HG03565 (cell line): ENCODE data around the gene PLEKHH2.
"Not testable (repeated sequence)": the region's sequence is repeated elsewhere in the genome, so short reads cannot be mapped to it uniquely, and the experiment has no call there.

ENCODE experiments used
- ATAC-seq: cut with Tn5 transposase; IDR thresholded peaks from one replicate; pipeline ENCODE4 v1.9.1; 2021; ENCODE audit warnings: mild to moderate bottlenecking, moderate library complexity; ENCODE audit not compliant: unreplicated experiment

PLEKHH2 gene

GRCh38 chr2:43715300-43716098, 78.4 kb downstream of the PLEKHH2 start:
- ATAC-seq = no peak

GRCh38 chr2:43717322-43717721, 80.3 kb downstream of the PLEKHH2 start:
- no peak for ATAC-seq

- ATAC-seq = peak; percentile 49
Observed at GRCh38 chr2:43718530-43719124, 81.6 kb downstream of the PLEKHH2 start.

GRCh38 chr2:43724728-43725526, 87.9 kb downstream of the PLEKHH2 start:
- no peak for ATAC-seq

GRCh38 chr2:43725711-43726246, 88.7 kb downstream of the PLEKHH2 start:
- ATAC-seq = no peak

GRCh38 chr2:43726961-43727633, 90.0 kb downstream of the PLEKHH2 start:
- ATAC-seq = not testable (repeated sequence)

- no peak for ATAC-seq
Observed at GRCh38 chr2:43727634-43728014, 90.6 kb downstream of the PLEKHH2 start.

GRCh38 chr2:43729491-43730174, 92.6 kb downstream of the PLEKHH2 start:
- ATAC-seq = no peak

GRCh38 chr2:43731211-43731610, 94.2 kb downstream of the PLEKHH2 start:
- no peak for ATAC-seq

- no peak for ATAC-seq
Observed at GRCh38 chr2:43736637-43737036, 99.6 kb downstream of the PLEKHH2 start.

- no peak for ATAC-seq
Observed at GRCh38 chr2:43737097-43737854, 100.2 kb downstream of the PLEKHH2 start.

- ATAC-seq = no peak
Observed at GRCh38 chr2:43737855-43738254, 100.8 kb downstream of the PLEKHH2 start.

GRCh38 chr2:43738257-43738656, 101.2 kb downstream of the PLEKHH2 start:
- no peak for ATAC-seq

GRCh38 chr2:43743706-43744105, 106.6 kb downstream of the PLEKHH2 start:
- ATAC-seq = no peak

GRCh38 chr2:43745457-43745856, 108.4 kb downstream of the PLEKHH2 start:
- ATAC-seq = no peak

GRCh38 chr2:43748333-43748732, 111.3 kb downstream of the PLEKHH2 start:
- ATAC-seq = no peak

- ATAC-seq = no peak
Observed at GRCh38 chr2:43749583-43749982, 112.5 kb downstream of the PLEKHH2 start.

GRCh38 chr2:43751476-43751990, 114.5 kb downstream of the PLEKHH2 start:
- no peak for ATAC-seq

GRCh38 chr2:43752302-43752701, 115.2 kb downstream of the PLEKHH2 start:
- no peak for ATAC-seq
